ENCODE measurements around the gene GPRC6A.

Gene GPRC6A

DNA sequence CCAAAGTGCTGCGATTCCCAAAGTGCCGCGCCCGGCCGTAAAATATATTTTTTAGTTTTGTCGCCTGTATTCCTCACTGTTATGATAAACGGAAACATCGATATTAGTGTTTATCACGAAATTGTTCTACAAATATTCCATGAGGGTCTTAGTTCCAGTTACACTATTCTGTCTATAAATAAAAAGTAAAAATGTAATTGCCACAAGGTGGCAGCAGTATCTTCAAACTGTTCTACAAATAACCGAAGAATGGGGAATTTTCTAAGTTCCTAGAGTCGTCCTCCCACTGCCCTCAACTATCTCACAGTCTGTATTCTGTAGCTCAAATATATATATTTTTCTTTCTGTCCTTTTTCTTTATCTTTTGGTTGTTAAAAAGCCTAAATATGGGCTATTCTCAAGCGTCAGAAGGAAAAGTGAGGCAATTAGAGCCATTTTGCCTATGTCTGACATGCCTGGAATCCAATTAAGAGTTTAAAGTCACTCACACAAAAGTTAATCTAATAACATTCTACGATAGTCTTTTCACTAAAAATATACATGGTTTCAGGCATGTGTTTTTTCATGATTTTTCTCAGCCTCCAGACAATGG lies 49.2 kb downstream of the GPRC6A start:
- H3K27me3 ChIP-seq (ENCODE audit: control insufficient read depth, insufficient read depth, low read length): no peaks in the 10 kb centered on the region
- H3K9me3 ChIP-seq (ENCODE audit: control insufficient read depth, low read depth, low read length): no peaks in the 10 kb centered on the region
- H3K4me1 ChIP-seq (ENCODE audit: control insufficient read depth, low read depth, low read length): no peaks in the 10 kb centered on the region
- H3K36me3 ChIP-seq (ENCODE audit: control insufficient read depth, low read depth, low read length): no peaks in the 10 kb centered on the region
- no peak overlapping the region for H3K9ac ChIP-seq (ENCODE audit: low read length)
- no peak overlapping the region for H3K4me3 ChIP-seq (ENCODE audit: low read length)
- no peak overlapping the region for H3K27ac ChIP-seq (ENCODE audit: low read length)

DNA sequence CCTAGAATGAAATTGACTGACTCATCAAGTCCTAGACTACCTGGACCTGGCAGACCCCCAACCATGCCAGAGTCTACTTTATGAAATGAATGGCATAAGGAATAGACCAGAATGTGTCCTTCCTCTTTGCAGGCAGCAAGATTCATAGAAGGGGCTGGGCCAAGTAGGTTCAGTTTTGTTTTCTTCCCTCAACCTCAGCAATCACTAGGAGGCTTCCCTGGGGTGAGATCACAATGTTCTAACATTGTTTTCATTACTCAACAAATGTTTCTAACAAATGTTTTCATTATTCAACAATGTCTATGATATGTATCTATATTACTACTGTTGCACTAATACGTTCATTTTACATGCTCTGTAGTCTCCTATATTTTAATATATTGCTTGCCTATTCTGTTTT lies 55.0 kb downstream of the GPRC6A start:
- H3K9ac ChIP-seq (ENCODE audit: low read length): no peak overlapping the region
- H3K9me3 ChIP-seq (ENCODE audit: control insufficient read depth, low read depth, low read length): no peaks in the 10 kb centered on the region
- H3K36me3 ChIP-seq (ENCODE audit: control insufficient read depth, low read depth, low read length): no peaks in the 10 kb centered on the region
- H3K4me3 ChIP-seq (ENCODE audit: low read length): no peak overlapping the region
- no peak overlapping the region for H3K27ac ChIP-seq (ENCODE audit: low read length)
- no peaks in the 10 kb centered on the region for H3K27me3 ChIP-seq (ENCODE audit: control insufficient read depth, insufficient read depth, low read length)
- H3K4me1 ChIP-seq (ENCODE audit: control insufficient read depth, low read depth, low read length): no peaks in the 10 kb centered on the region

DNA sequence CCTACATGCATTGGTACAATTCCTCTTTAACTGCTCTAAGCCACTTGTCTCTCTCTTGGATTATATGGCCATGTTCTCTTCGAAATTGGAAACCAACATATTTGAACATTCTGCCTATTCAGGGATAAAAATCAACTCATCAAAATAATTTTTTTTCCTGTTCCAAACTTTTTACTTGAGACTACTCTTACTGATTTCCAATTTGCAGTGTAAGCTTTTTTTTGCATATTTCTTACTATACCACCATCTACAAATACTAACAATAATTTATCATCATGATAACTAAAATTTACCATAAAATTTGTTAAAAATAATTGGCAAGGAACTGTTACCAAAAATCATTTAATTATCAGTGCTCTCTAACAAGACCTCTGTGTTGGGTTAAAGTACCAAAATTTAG lies 56.4 kb downstream of the GPRC6A start:
- no peaks in the 10 kb centered on the region for H3K4me1 ChIP-seq (ENCODE audit: control insufficient read depth, low read depth, low read length)
- H3K9ac ChIP-seq (ENCODE audit: low read length): no peak overlapping the region
- H3K9me3 ChIP-seq (ENCODE audit: control insufficient read depth, low read depth, low read length): no peaks in the 10 kb centered on the region
- H3K27me3 ChIP-seq (ENCODE audit: control insufficient read depth, insufficient read depth, low read length): peaks cover 4% of the 10 kb centered on the region
- H3K36me3 ChIP-seq (ENCODE audit: control insufficient read depth, low read depth, low read length): no peaks in the 10 kb centered on the region
- H3K27ac ChIP-seq (ENCODE audit: low read length): no peak overlapping the region
- no peak overlapping the region for H3K4me3 ChIP-seq (ENCODE audit: low read length)

DNA sequence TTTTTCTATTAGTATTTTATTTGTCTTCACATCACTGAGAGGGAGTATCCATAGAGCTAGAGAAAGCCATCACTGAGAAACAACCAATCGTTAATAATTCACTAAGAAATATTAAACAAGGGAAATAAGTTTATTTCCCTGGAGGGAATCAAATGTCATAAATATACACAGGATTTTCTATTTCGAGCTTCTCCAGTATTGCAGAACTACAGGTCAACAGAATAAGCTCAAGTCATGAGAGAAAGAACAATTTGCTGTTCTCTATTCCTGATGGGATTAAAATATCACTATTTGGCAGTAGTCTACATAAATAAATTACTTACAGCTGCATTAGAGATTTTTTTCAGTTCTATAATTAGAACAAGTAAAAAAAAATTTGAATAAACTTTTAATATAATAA lies 61.2 kb downstream of the GPRC6A start:
- no peak overlapping the region for H3K27ac ChIP-seq (ENCODE audit: low read length)
- no peaks in the 10 kb centered on the region for H3K36me3 ChIP-seq (ENCODE audit: control insufficient read depth, low read depth, low read length)
- H3K9ac ChIP-seq (ENCODE audit: low read length): no peak overlapping the region
- H3K27me3 ChIP-seq (ENCODE audit: control insufficient read depth, insufficient read depth, low read length): peaks cover 49% of the 10 kb centered on the region
- H3K9me3 ChIP-seq (ENCODE audit: control insufficient read depth, low read depth, low read length): no peaks in the 10 kb centered on the region
- H3K4me1 ChIP-seq (ENCODE audit: control insufficient read depth, low read depth, low read length): no peaks in the 10 kb centered on the region
- no peak overlapping the region for H3K4me3 ChIP-seq (ENCODE audit: low read length)

- peaks cover 49% of the 10 kb centered on the region for H3K27me3 ChIP-seq (ENCODE audit: control insufficient read depth, insufficient read depth, low read length)
- no peak overlapping the region for H3K4me3 ChIP-seq (ENCODE audit: low read length)
- H3K4me1 ChIP-seq (ENCODE audit: control insufficient read depth, low read depth, low read length): peaks cover 7% of the 10 kb centered on the region
- H3K36me3 ChIP-seq (ENCODE audit: control insufficient read depth, low read depth, low read length): no peaks in the 10 kb centered on the region
- no peaks in the 10 kb centered on the region for H3K9me3 ChIP-seq (ENCODE audit: control insufficient read depth, low read depth, low read length)
- no peak overlapping the region for H3K27ac ChIP-seq (ENCODE audit: low read length)
- H3K9ac ChIP-seq (ENCODE audit: low read length): no peak overlapping the region
Measured at GRCh38 chr6:116766506-116767176, 62.2 kb downstream of the GPRC6A start.

GRCh38 chr6:116764961-116765841 lies 63.7 kb downstream of the GPRC6A start, which contains the start of gene FAM162B:
FAM162B (minus strand) TSS chr6:116765719; CDS start chr6:116765576, 143 bp downstream.
- Histone ChIP-seq H3K4me3 (ENCODE audit: low read length) (peak within 1 kb of the TSS; percentile 53), H3K27ac (ENCODE audit: low read length) (no peak within 1 kb of the TSS), H3K4me1 (ENCODE audit: control insufficient read depth, low read depth, low read length) (peaks cover 7% of the 10 kb centered on the region), H3K36me3 (ENCODE audit: control insufficient read depth, low read depth, low read length) (no peaks in the 10 kb centered on the region), H3K9ac (ENCODE audit: low read length) (no peak within 1 kb of the TSS), H3K27me3 (ENCODE audit: control insufficient read depth, insufficient read depth, low read length) (peaks cover 49% of the 10 kb centered on the region), H3K9me3 (ENCODE audit: control insufficient read depth, low read depth, low read length) (no peaks in the 10 kb centered on the region)

DNA sequence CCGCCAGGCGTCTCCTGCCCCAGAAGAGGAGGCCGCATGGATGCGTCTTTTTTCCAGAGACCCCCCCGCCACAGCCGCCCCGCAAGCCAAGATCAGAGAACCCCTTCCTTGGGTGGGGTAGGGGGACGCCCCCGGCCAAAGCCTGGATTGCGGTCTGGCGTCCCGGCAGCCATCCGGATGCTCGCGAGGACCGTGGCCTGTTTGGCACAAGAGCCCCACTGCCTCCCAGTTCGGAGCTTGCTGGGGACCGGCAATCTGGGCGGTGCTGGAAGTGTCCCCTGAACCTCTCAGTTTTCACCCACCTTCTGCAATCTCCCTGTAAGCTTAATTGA lies 64.3 kb downstream of the GPRC6A start:
- Histone ChIP-seq H3K27ac (ENCODE audit: low read length) (no peak overlapping the region), H3K4me1 (ENCODE audit: control insufficient read depth, low read depth, low read length) (peaks cover 7% of the 10 kb centered on the region), H3K9ac (ENCODE audit: low read length) (no peak overlapping the region), H3K36me3 (ENCODE audit: control insufficient read depth, low read depth, low read length) (no peaks in the 10 kb centered on the region), H3K27me3 (ENCODE audit: control insufficient read depth, insufficient read depth, low read length) (peaks cover 49% of the 10 kb centered on the region), H3K4me3 (ENCODE audit: low read length) (peak overlapping the region; percentile 53), H3K9me3 (ENCODE audit: control insufficient read depth, low read depth, low read length) (no peaks in the 10 kb centered on the region)

DNA sequence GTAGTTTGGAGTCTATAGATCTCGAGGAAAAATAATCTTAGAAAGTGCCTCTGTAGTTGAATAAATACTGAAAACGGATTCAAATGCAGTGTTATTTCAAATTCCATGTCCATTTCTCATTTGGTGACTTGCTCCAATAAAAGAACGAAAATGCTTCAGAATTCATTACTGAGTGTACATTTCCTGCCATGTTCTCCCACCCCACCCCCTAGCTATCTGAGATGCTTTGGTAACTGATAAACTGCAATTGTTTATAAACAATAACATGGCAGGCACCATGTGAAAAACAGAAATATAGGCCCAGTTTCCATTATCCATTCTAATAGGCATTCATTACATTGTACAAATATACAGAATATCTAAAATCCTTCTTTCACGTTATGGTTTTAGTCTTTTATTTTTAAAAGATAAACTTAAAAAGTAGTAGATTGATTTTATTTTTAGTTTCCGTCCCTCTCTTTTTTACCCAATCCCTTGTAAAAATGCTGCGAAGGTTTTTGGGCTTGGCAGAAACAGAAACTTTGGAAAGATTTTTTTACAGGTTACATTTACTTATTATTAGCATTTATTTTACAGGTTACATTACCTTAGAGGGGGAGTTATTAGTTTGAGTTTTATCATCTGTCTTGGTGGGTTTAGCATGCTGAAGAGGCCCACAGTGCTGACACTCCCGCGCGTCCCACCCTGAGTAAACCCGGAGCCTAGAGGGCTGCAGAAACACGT lies 64.8 kb downstream of the GPRC6A start:
- no peak overlapping the region for H3K9ac ChIP-seq (ENCODE audit: low read length)
- H3K27ac ChIP-seq (ENCODE audit: low read length): no peak overlapping the region
- H3K4me1 ChIP-seq (ENCODE audit: control insufficient read depth, low read depth, low read length): peaks cover 7% of the 10 kb centered on the region
- peak overlapping the region; percentile 53 for H3K4me3 ChIP-seq (ENCODE audit: low read length)
- no peaks in the 10 kb centered on the region for H3K9me3 ChIP-seq (ENCODE audit: control insufficient read depth, low read depth, low read length)
- peaks cover 49% of the 10 kb centered on the region for H3K27me3 ChIP-seq (ENCODE audit: control insufficient read depth, insufficient read depth, low read length)
- H3K36me3 ChIP-seq (ENCODE audit: control insufficient read depth, low read depth, low read length): no peaks in the 10 kb centered on the region

DNA sequence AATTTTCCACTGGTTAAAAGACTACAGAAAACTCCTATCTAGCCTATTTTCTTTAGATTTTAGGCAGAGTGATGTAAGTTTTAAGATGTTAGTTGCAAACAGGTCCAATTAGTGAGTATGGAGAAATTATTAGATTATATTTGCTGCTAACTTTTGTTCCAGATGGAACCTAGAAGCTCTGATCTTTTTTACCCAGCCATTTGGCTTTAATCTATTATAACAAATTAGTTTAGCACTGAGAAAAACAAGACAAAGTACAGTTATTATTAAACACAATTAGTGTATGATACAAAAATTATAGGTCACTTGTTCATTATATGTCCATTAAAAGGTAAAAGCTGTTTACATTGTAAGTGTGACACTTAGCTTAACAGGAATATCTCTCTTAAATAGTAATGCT lies 65.8 kb downstream of the GPRC6A start:
- no peak overlapping the region for H3K9ac ChIP-seq (ENCODE audit: low read length)

DNA sequence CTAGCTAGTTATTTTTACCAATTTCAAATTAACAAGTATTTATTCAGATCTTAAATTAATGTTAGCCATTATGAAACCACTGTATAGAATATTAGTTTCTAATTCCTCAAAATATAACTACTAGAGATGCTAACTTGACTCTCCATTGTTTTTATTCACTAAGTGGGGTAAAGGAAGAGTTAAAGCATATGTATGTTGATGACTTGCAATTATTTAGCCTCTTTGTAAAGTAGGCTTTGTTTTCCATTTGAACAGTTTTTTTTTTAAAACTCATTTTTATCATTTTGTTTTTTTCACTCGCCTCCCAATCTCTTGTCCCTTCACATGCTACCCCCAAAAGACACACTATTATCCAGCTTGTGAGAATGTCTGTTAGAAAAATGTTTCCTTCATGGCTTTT lies 66.6 kb downstream of the GPRC6A start:
- Histone ChIP-seq H3K27me3 (ENCODE audit: control insufficient read depth, insufficient read depth, low read length) (peaks cover 44% of the 10 kb centered on the region), H3K9me3 (ENCODE audit: control insufficient read depth, low read depth, low read length) (no peaks in the 10 kb centered on the region), H3K9ac (ENCODE audit: low read length) (no peak overlapping the region), H3K36me3 (ENCODE audit: control insufficient read depth, low read depth, low read length) (no peaks in the 10 kb centered on the region), H3K4me1 (ENCODE audit: control insufficient read depth, low read depth, low read length) (peaks cover 7% of the 10 kb centered on the region), H3K4me3 (ENCODE audit: low read length) (no peak overlapping the region), H3K27ac (ENCODE audit: low read length) (no peak overlapping the region)

More for the DNA sequence above, 65.8 kb downstream of the GPRC6A start:
- Histone ChIP-seq H3K27me3 (ENCODE audit: control insufficient read depth, insufficient read depth, low read length) (peaks cover 49% of the 10 kb centered on the region), H3K4me3 (ENCODE audit: low read length) (no peak overlapping the region), H3K27ac (ENCODE audit: low read length) (no peak overlapping the region), H3K36me3 (ENCODE audit: control insufficient read depth, low read depth, low read length) (no peaks in the 10 kb centered on the region), H3K4me1 (ENCODE audit: control insufficient read depth, low read depth, low read length) (peaks cover 7% of the 10 kb centered on the region), H3K9me3 (ENCODE audit: control insufficient read depth, low read depth, low read length) (no peaks in the 10 kb centered on the region)

DNA sequence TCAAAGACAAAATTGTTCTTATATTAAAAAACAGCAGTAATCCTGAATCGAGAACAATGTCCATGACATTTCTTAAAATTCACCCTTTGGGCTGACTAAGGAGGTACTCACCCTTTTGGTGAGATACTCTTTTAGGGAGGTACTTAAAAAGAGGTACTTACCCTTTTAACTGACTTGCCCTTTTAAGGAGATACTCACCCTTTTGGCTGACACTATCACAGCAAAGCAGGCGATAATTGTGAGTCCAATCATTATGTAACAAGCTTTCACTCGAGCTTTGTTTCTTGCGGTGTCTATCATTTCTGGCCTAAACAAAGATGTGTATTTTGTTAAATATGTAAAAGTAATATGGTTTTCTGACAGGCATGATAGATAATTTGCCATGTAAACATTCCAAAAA lies 67.1 kb downstream of the GPRC6A start:
- Histone ChIP-seq H3K9me3 (ENCODE audit: control insufficient read depth, low read depth, low read length) (no peaks in the 10 kb centered on the region), H3K27me3 (ENCODE audit: control insufficient read depth, insufficient read depth, low read length) (peaks cover 39% of the 10 kb centered on the region), H3K4me3 (ENCODE audit: low read length) (no peak overlapping the region), H3K4me1 (ENCODE audit: control insufficient read depth, low read depth, low read length) (peaks cover 7% of the 10 kb centered on the region), H3K36me3 (ENCODE audit: control insufficient read depth, low read depth, low read length) (no peaks in the 10 kb centered on the region), H3K9ac (ENCODE audit: low read length) (no peak overlapping the region), H3K27ac (ENCODE audit: low read length) (no peak overlapping the region)
